MM.1S (cell line): Measurements from ENCODE around the gene PIK3R6.

Experiments used
- DNase-seq: peaks from one replicate; pipeline ENCODE4 v3.0.0-alpha.2; 2015
- H2AFZ ChIP-seq: fragments of 300-600 bp; sonication (generic); 2 replicates; pipeline ENCODE4 v1.6.0; 2016; ENCODE audit warnings: antibody characterized with exemption, low read length
- H3F3A ChIP-seq: fragments of 300-600 bp; sonication (generic); 2 replicates; pipeline ENCODE4 v1.6.1; 2016; ENCODE audit warnings: mild to moderate bottlenecking, antibody characterized with exemption, low read length, moderate library complexity, mixed read lengths; ENCODE audit not compliant: insufficient read depth
- H3K27ac ChIP-seq: fragments of 300-600 bp; sonication (generic); 2 replicates; pipeline ENCODE4 v1.5.1; 2016; ENCODE audit warnings: mild to moderate bottlenecking, low read length
- H3K27me3 ChIP-seq: fragments of 300-600 bp; sonication (generic); replicated peaks from 2 replicates; pipeline ENCODE4 v1.6.0; 2016; ENCODE audit warnings: low read length; ENCODE audit not compliant: insufficient read depth
- H3K36me3 ChIP-seq: fragments of 300-600 bp; sonication (generic); replicated peaks from 2 replicates; pipeline ENCODE4 v1.6.1; 2016; ENCODE audit warnings: mild to moderate bottlenecking, low read length, mixed read lengths; ENCODE audit not compliant: insufficient read depth
- H3K4me1 ChIP-seq: fragments of 300-600 bp; sonication (generic); 2 replicates; pipeline ENCODE4 v1.6.1; 2016; ENCODE audit warnings: low read length, mixed read lengths
- H3K4me2 ChIP-seq: fragments of 300-600 bp; sonication (generic); 2 replicates; pipeline ENCODE4 v1.6.0; 2016; ENCODE audit warnings: low read depth, low read length
- H3K4me3 ChIP-seq: fragments of 300-600 bp; sonication (generic); 2 replicates; pipeline ENCODE4 v1.5.1; 2016; ENCODE audit warnings: low read length, mixed read lengths
- H3K79me2 ChIP-seq: fragments of 300-600 bp; sonication (generic); 2 replicates; pipeline ENCODE4 v1.6.1; 2016; ENCODE audit warnings: mixed run types, low read length, mixed read lengths
- H3K9ac ChIP-seq: fragments of 300-600 bp; sonication (generic); 2 replicates; pipeline ENCODE4 v1.6.1; 2016; ENCODE audit warnings: low read length, mixed read lengths
- H3K9me2 ChIP-seq: fragments of 300-600 bp; sonication (generic); replicated peaks from 2 replicates; pipeline ENCODE4 v1.6.1; 2016; ENCODE audit warnings: mild to moderate bottlenecking, low read length, mixed read lengths; ENCODE audit not compliant: insufficient read depth
- H3K9me3 ChIP-seq: fragments of 300-600 bp; sonication (generic); replicated peaks from 2 replicates; pipeline ENCODE4 v1.6.1; 2016; ENCODE audit warnings: mild to moderate bottlenecking, low read length, mixed read lengths; ENCODE audit not compliant: insufficient read depth
- H4K20me1 ChIP-seq: fragments of 300-600 bp; sonication (generic); 2 replicates; pipeline ENCODE4 v1.6.1; 2016; ENCODE audit warnings: mild to moderate bottlenecking, low read length, moderate library complexity, mixed read lengths; ENCODE audit not compliant: insufficient read depth
- CTCF ChIP-seq: fragments of 300-600 bp; sonication (generic); IDR thresholded peaks from 2 replicates; pipeline ENCODE4 v1.5.1; 2016; ENCODE audit warnings: antibody characterized with exemption, low read length, mixed read lengths
- EZH2 ChIP-seq: fragments of 300-600 bp; sonication (generic); optimal IDR thresholded peaks from 2 replicates; pipeline ENCODE3; 2017; ENCODE audit warnings: low read depth, mild to moderate bottlenecking, antibody characterized with exemption, low read length, mixed read lengths
- EZH2phosphoT487 ChIP-seq: fragments of 300-600 bp; sonication (generic); IDR thresholded peaks from 2 replicates; pipeline ENCODE4 v1.6.1; 2018; ENCODE audit warnings: antibody characterized with exemption, low read length

The PIK3R6 gene

GRCh38 chr17:8904686-8905085 is 37.2 kb upstream of the PIK3R6 start:
- Histone ChIP-seq H2AFZ (no peak overlapping the region), H3K27ac (no peak overlapping the region), H3K4me2 (no peak overlapping the region), H3K9me3 (no peaks in the 10 kb centered on the region), H3K9me2 (no peaks in the 10 kb centered on the region), H3K4me1 (no peaks in the 10 kb centered on the region), H3K9ac (no peak overlapping the region), H3K4me3 (no peak overlapping the region), H3K79me2 (no peaks in the 10 kb centered on the region), H3F3A (no peaks in the 10 kb centered on the region), H3K36me3 (no peaks in the 10 kb centered on the region), H4K20me1 (no peaks in the 10 kb centered on the region), H3K27me3 (no peaks in the 10 kb centered on the region)
- no peak for DNase-seq
- no peak for TF ChIP-seq EZH2
- no peak for TF ChIP-seq CTCF
- TF ChIP-seq EZH2phosphoT487 = no peak

GRCh38 chr17:8904201-8904600 is 36.7 kb upstream of the PIK3R6 start:
- Histone ChIP-seq H3K27ac (no peak overlapping the region), H3K9me2 (no peaks in the 10 kb centered on the region), H3K4me3 (no peak overlapping the region), H3K4me2 (no peak overlapping the region), H3K9me3 (no peaks in the 10 kb centered on the region), H3K27me3 (no peaks in the 10 kb centered on the region), H3K79me2 (no peaks in the 10 kb centered on the region), H3F3A (no peaks in the 10 kb centered on the region), H4K20me1 (no peaks in the 10 kb centered on the region), H3K9ac (no peak overlapping the region), H3K4me1 (no peaks in the 10 kb centered on the region), H2AFZ (no peak overlapping the region), H3K36me3 (no peaks in the 10 kb centered on the region)
- TF ChIP-seq CTCF = no peak
- no peak for TF ChIP-seq EZH2phosphoT487
- TF ChIP-seq EZH2 = no peak
- DNase-seq = no peak

GRCh38 chr17:8900626-8901585 is 33.4 kb upstream of the PIK3R6 start:
- Histone ChIP-seq H3K27me3 (no peaks in the 10 kb centered on the region), H3K9me3 (no peaks in the 10 kb centered on the region), H3K79me2 (no peaks in the 10 kb centered on the region), H3K27ac (peak overlapping the region; percentile 13; the same call in 1 of the 2 replicates), H3K4me1 (no peaks in the 10 kb centered on the region), H2AFZ (0 out of 2 replicates have a peak overlapping the region, but pooled peaks have one; percentile 3), H3K9ac (no peak overlapping the region), H3F3A (no peaks in the 10 kb centered on the region), H3K4me2 (peak overlapping the region; percentile 21; the same call in 1 of the 2 replicates), H4K20me1 (no peaks in the 10 kb centered on the region), H3K4me3 (no peak overlapping the region; the same call in 1 of the 2 replicates), H3K9me2 (no peaks in the 10 kb centered on the region), H3K36me3 (no peaks in the 10 kb centered on the region)
- no peak for DNase-seq
- TF ChIP-seq EZH2 (no peak), CTCF (no peak)
